Endodermal cell (in vitro differentiated cells): Measurements from ENCODE around the gene GNAT3. TPM values are rescaled to one million over a fixed set of nuclear protein-coding genes. Genes with fewer than 3 reads are reported as not detected.

Experiments used
- DNase-seq: peaks from one replicate; pipeline ENCODE4 v3.0.0-alpha.2; 2017
- H3K27ac ChIP-seq: 2 replicates; pipeline ENCODE4 v1.5.1; 2013; ENCODE audit warnings: mild to moderate bottlenecking, low read depth, low read length, moderate library complexity
- H3K27me3 ChIP-seq: 2 replicates; pipeline ENCODE4 v1.6.1; 2013; ENCODE audit warnings: mild to moderate bottlenecking, low read length, moderate library complexity; ENCODE audit not compliant: insufficient read depth, control insufficient read depth, poor library complexity, severe bottlenecking
- H3K36me3 ChIP-seq: 2 replicates; pipeline ENCODE4 v1.7.0; 2013; ENCODE audit warnings: mild to moderate bottlenecking, low read length, moderate library complexity; ENCODE audit not compliant: control insufficient read depth, insufficient read depth
- H3K4me1 ChIP-seq: one replicate; pipeline ENCODE4 v1.7.0; 2013; ENCODE audit warnings: low read length; ENCODE audit not compliant: control insufficient read depth, insufficient read depth
- H3K4me3 ChIP-seq: 2 replicates; pipeline ENCODE4 v1.5.1; 2013; ENCODE audit warnings: mild to moderate bottlenecking, low read length, moderate library complexity
- H3K9ac ChIP-seq: 2 replicates; pipeline ENCODE4 v1.6.1; 2013; ENCODE audit warnings: mild to moderate bottlenecking, low read length, moderate library complexity; ENCODE audit not compliant: poor library complexity, severe bottlenecking; ENCODE audit errors: extremely low read depth
- H3K9me3 ChIP-seq: 2 replicates; pipeline ENCODE4 v1.6.1; 2013; ENCODE audit warnings: mild to moderate bottlenecking, low read length, moderate library complexity; ENCODE audit not compliant: control insufficient read depth
- H3K27ac Mint-ChIP-seq: 2 replicates; pipeline ENCODE4 v1.8.0; 2020; ENCODE audit warnings: mixed read lengths
- H3K27me3 Mint-ChIP-seq: 2 replicates; pipeline ENCODE4 v1.8.0; 2021; ENCODE audit warnings: mild to moderate bottlenecking, mixed read lengths; ENCODE audit not compliant: insufficient read depth
- H3K36me3 Mint-ChIP-seq: 2 replicates; pipeline ENCODE4 v1.8.0; 2020; ENCODE audit warnings: low read depth, mixed read lengths
- H3K4me1 Mint-ChIP-seq: 2 replicates; pipeline ENCODE4 v1.8.0; 2020; ENCODE audit warnings: mixed read lengths
- H3K4me3 Mint-ChIP-seq: 2 replicates; pipeline ENCODE4 v1.8.0; 2020; ENCODE audit warnings: mild to moderate bottlenecking, moderate library complexity, mixed read lengths
- H3K9me3 Mint-ChIP-seq: 2 replicates; pipeline ENCODE4 v1.8.0; 2020; ENCODE audit warnings: mild to moderate bottlenecking, mixed read lengths
- WGBS, 2 experiments: methylation state at CpG; one replicate each; pipeline versions ENCODE4 v1.1.5 to v1.1.7; 2013; ENCODE audit warnings: missing lambda C conversion rate in 2 of 2, mixed read lengths in 1 of 2; ENCODE audit not compliant: insufficient coverage in 1 of 2, insufficient read length in 1 of 2; 5-methylcytosine and 5-hydroxymethylcytosine counted together
- total RNA-seq, 2 donors: library from RNA; stranded (reverse); fragmentation: NEBNext Ultra II Directional in 1 of 2; extraction: Animal tissue kit (Norgen Biotek cat#: 25700) in 1 of 2; gene quantifications; 2 replicates in 1 of 2; 3 replicates in 1 of 2; pipeline ENCODE4 v1.2.1, GENCODE V29; 2021
- TF ChIP-seq, protein P1 (sequence below): fragments of 200-600 bp; sonication (generic); conservative IDR thresholded peaks from 2 replicates; pipeline ENCODE4 v1.5.0; 2021; ENCODE audit warnings: antibody characterized with exemption, mild to moderate bottlenecking

The GNAT3 gene
- total RNA-seq, 2 donors from 2014 or later, result not detected

GRCh38 chr7:80414331-80414730 lies 97.5 kb downstream of the GNAT3 start:
- Histone ChIP-seq H3K27ac (no peak overlapping the region), H3K4me3 (no peak overlapping the region), H3K27me3 (no peaks in the 10 kb centered on the region), H3K4me1 (no peaks in the 10 kb centered on the region), H3K9me3 (no peaks in the 10 kb centered on the region), H3K9ac (no peak overlapping the region), H3K36me3 (no peaks in the 10 kb centered on the region)
- H3K27ac Mint-ChIP-seq, result no peak overlapping the region
- no peaks in the 10 kb centered on the region for H3K36me3 Mint-ChIP-seq
- 96 to 100% methylated on average over 1 to 2 of the region's 2 CpGs for WGBS, 2 experiments
- TF ChIP-seq, protein P1, sequence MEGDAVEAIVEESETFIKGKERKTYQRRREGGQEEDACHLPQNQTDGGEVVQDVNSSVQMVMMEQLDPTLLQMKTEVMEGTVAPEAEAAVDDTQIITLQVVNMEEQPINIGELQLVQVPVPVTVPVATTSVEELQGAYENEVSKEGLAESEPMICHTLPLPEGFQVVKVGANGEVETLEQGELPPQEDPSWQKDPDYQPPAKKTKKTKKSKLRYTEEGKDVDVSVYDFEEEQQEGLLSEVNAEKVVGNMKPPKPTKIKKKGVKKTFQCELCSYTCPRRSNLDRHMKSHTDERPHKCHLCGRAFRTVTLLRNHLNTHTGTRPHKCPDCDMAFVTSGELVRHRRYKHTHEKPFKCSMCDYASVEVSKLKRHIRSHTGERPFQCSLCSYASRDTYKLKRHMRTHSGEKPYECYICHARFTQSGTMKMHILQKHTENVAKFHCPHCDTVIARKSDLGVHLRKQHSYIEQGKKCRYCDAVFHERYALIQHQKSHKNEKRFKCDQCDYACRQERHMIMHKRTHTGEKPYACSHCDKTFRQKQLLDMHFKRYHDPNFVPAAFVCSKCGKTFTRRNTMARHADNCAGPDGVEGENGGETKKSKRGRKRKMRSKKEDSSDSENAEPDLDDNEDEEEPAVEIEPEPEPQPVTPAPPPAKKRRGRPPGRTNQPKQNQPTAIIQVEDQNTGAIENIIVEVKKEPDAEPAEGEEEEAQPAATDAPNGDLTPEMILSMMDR, result no peak
- H3K9me3 Mint-ChIP-seq, result no peaks in the 10 kb centered on the region
- H3K27me3 Mint-ChIP-seq, result no peaks in the 10 kb centered on the region
- DNase-seq, result no peak
- H3K4me3 Mint-ChIP-seq, result no peak overlapping the region
- H3K4me1 Mint-ChIP-seq, result peaks cover 2% of the 10 kb centered on the region

GRCh38 chr7:80413383-80413945 lies 98.4 kb downstream of the GNAT3 start:
- H3K4me3 Mint-ChIP-seq, result no peak overlapping the region
- TF ChIP-seq, protein P1, result no peak
- WGBS, 2 experiments, result 80 to 94% methylated on average over 1 to 3 of the region's 3 CpGs
- no peak for DNase-seq
- H3K36me3 Mint-ChIP-seq, result no peaks in the 10 kb centered on the region
- Histone ChIP-seq H3K27ac (no peak overlapping the region), H3K9ac (no peak overlapping the region), H3K9me3 (no peaks in the 10 kb centered on the region), H3K4me3 (no peak overlapping the region), H3K36me3 (no peaks in the 10 kb centered on the region), H3K4me1 (no peaks in the 10 kb centered on the region), H3K27me3 (no peaks in the 10 kb centered on the region)
- H3K4me1 Mint-ChIP-seq, result peaks cover 2% of the 10 kb centered on the region
- H3K9me3 Mint-ChIP-seq, result no peaks in the 10 kb centered on the region
- no peaks in the 10 kb centered on the region for H3K27me3 Mint-ChIP-seq
- no peak overlapping the region for H3K27ac Mint-ChIP-seq

DNA sequence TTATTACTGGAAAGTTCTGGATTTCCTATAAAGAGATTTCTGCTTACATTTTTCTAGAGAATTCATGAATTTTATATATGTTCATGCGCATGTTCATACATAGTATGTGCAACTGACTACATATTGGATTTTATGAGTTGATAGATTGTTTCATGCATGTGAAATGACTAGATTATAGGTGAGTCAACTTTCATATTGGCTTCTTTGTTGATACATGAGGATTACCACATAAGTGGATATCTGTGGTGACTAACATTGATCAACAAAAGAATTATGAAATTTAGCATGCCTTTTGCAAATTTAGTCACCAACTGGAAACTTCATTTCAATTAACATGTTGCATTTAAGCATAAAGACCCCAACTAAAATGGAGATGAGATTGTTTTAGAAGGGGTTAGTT lies 99.0 kb downstream of the GNAT3 start:
- H3K36me3 ChIP-seq, result no peaks in the 10 kb centered on the region
- no peak for DNase-seq
- H3K9me3 ChIP-seq, result no peaks in the 10 kb centered on the region
- H3K9me3 Mint-ChIP-seq, result no peaks in the 10 kb centered on the region
- no peaks in the 10 kb centered on the region for H3K27me3 Mint-ChIP-seq
- peaks cover 2% of the 10 kb centered on the region for H3K4me1 Mint-ChIP-seq
- no peaks in the 10 kb centered on the region for H3K27me3 ChIP-seq
- H3K27ac Mint-ChIP-seq, result no peak overlapping the region
- no peaks in the 10 kb centered on the region for H3K4me1 ChIP-seq
- TF ChIP-seq, protein P1, result no peak
- H3K4me3 ChIP-seq, result no peak overlapping the region
- no peaks in the 10 kb centered on the region for H3K36me3 Mint-ChIP-seq
- H3K9ac ChIP-seq, result no peak overlapping the region
- no peak overlapping the region for H3K27ac ChIP-seq
- WGBS, 2 experiments, result 94 to 100% methylated on average over 1 of the region's 1 CpG
- no peak overlapping the region for H3K4me3 Mint-ChIP-seq
